ENCODE data around the gene STK4. TPM values are rescaled to one million over a fixed set of nuclear protein-coding genes. Genes with fewer than 3 reads are reported as not detected.
"Not testable (repeated sequence)": the region's sequence is repeated elsewhere in the genome, so short reads cannot be mapped to it uniquely, and the experiment has no call there.

STK4 gene
- polyA plus RNA-seq, 1 donor from 2014 or later: 14.0 TPM

- no peak overlapping the region for H3K9ac ChIP-seq (ENCODE audit: low read length)
- H3K36me3 ChIP-seq (ENCODE audit: insufficient read depth, low read length): no peaks in the 10 kb centered on the region
- H3F3A ChIP-seq (ENCODE audit: insufficient read depth, low read length, poor library complexity, severe bottlenecking): no peaks in the 10 kb centered on the region
- no peak overlapping the region for H2AFZ ChIP-seq (ENCODE audit: low read depth, low read length)
- no peaks in the 10 kb centered on the region for H3K9me3 ChIP-seq (ENCODE audit: low read length)
- no peak overlapping the region for H3K4me3 ChIP-seq (ENCODE audit: low read length)
- no peaks in the 10 kb centered on the region for H4K20me1 ChIP-seq (ENCODE audit: insufficient read depth)
- TF ChIP-seq EP300 (conservative IDR thresholded peaks at IDR 0.05; ENCODE audit: poor library complexity, severe bottlenecking) (no peak), MXI1 (conservative IDR thresholded peaks at IDR 0.05; ENCODE audit: poor library complexity, severe bottlenecking) (no peak), POLR2AphosphoS5 (IDR thresholded peaks at IDR 0.05) (no peak), RAD21 (conservative IDR thresholded peaks at IDR 0.05) (no peak), TAF1 (IDR thresholded peaks at IDR 0.05; ENCODE audit: low read depth) (no peak), SMC3 (conservative IDR thresholded peaks at IDR 0.05; ENCODE audit: poor library complexity) (no peak)
- TF ChIP-seq, protein P1, sequence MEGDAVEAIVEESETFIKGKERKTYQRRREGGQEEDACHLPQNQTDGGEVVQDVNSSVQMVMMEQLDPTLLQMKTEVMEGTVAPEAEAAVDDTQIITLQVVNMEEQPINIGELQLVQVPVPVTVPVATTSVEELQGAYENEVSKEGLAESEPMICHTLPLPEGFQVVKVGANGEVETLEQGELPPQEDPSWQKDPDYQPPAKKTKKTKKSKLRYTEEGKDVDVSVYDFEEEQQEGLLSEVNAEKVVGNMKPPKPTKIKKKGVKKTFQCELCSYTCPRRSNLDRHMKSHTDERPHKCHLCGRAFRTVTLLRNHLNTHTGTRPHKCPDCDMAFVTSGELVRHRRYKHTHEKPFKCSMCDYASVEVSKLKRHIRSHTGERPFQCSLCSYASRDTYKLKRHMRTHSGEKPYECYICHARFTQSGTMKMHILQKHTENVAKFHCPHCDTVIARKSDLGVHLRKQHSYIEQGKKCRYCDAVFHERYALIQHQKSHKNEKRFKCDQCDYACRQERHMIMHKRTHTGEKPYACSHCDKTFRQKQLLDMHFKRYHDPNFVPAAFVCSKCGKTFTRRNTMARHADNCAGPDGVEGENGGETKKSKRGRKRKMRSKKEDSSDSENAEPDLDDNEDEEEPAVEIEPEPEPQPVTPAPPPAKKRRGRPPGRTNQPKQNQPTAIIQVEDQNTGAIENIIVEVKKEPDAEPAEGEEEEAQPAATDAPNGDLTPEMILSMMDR (IDR thresholded peaks at IDR 0.05; ENCODE audit: poor library complexity, severe bottlenecking): no peak
- H3K27ac ChIP-seq (ENCODE audit: low read length): no peak overlapping the region
- no peak overlapping the region for H3K4me2 ChIP-seq (ENCODE audit: low read length)
- H3K27me3 ChIP-seq (ENCODE audit: insufficient read depth, low read depth, low read length): no peaks in the 10 kb centered on the region
- H3K79me2 ChIP-seq (replicated peaks; ENCODE audit: insufficient read depth, low read length): no peaks in the 10 kb centered on the region
- no peaks in the 10 kb centered on the region for H3K9me2 ChIP-seq (ENCODE audit: insufficient read depth, low read length)
Measured at GRCh38 chr20:45061244-45061643, 94.9 kb downstream of the STK4 start.

DNA sequence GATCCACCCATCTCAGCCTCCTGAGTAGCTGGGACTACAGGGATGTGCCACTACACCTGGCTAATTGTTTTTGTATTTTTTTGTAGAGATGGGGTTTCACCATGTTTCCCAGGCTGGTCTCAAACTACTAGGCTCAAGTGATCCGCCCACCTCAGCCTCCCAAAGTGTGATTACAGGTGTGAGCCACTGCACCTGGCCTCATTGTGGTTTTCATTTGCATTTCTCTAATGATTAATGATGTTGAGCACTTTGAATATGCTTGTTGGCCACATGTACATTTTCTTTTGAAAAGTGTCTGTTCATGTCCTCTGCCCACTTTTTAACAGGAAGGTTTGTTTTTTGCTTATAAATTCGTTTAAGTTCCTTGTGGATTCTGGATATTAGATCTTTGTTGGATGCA is 96.8 kb downstream of the STK4 start:
- not testable (repeated sequence) for H4K20me1 ChIP-seq (ENCODE audit: insufficient read depth); H3K4me2 ChIP-seq (ENCODE audit: low read length); H3K27ac ChIP-seq (ENCODE audit: low read length); H3K9me2 ChIP-seq (ENCODE audit: insufficient read depth, low read length); H3K9ac ChIP-seq (ENCODE audit: low read length); H3K4me3 ChIP-seq (ENCODE audit: low read length); H3K9me3 ChIP-seq (ENCODE audit: low read length); H3K36me3 ChIP-seq (ENCODE audit: insufficient read depth, low read length); H2AFZ ChIP-seq (ENCODE audit: low read depth, low read length); H3K27me3 ChIP-seq (ENCODE audit: insufficient read depth, low read depth, low read length); H3F3A ChIP-seq (ENCODE audit: insufficient read depth, low read length, poor library complexity, severe bottlenecking); H3K79me2 ChIP-seq (replicated peaks; ENCODE audit: insufficient read depth, low read length)

GRCh38 chr20:45064812-45065211 is 98.5 kb downstream of the STK4 start:
- H3K36me3 ChIP-seq (ENCODE audit: insufficient read depth, low read length): no peaks in the 10 kb centered on the region
- no peak overlapping the region for H3K4me2 ChIP-seq (ENCODE audit: low read length)
- no peak overlapping the region for H2AFZ ChIP-seq (ENCODE audit: low read depth, low read length)
- H3K9ac ChIP-seq (ENCODE audit: low read length): no peak overlapping the region
- no peaks in the 10 kb centered on the region for H3K9me3 ChIP-seq (ENCODE audit: low read length)
- no peaks in the 10 kb centered on the region for H4K20me1 ChIP-seq (ENCODE audit: insufficient read depth)
- H3K9me2 ChIP-seq (ENCODE audit: insufficient read depth, low read length): no peaks in the 10 kb centered on the region
- no peak for TF ChIP-seq SMC3 (conservative IDR thresholded peaks at IDR 0.05; ENCODE audit: poor library complexity)
- no peak for TF ChIP-seq EP300 (conservative IDR thresholded peaks at IDR 0.05; ENCODE audit: poor library complexity, severe bottlenecking)
- no peak for TF ChIP-seq EZH2 (IDR thresholded peaks at IDR 0.05; ENCODE audit: borderline replicate concordance, insufficient read depth, low read length, poor library complexity, severe bottlenecking)
- TF ChIP-seq POLR2AphosphoS5 (IDR thresholded peaks at IDR 0.05): no peak
- TF ChIP-seq, protein P2, sequence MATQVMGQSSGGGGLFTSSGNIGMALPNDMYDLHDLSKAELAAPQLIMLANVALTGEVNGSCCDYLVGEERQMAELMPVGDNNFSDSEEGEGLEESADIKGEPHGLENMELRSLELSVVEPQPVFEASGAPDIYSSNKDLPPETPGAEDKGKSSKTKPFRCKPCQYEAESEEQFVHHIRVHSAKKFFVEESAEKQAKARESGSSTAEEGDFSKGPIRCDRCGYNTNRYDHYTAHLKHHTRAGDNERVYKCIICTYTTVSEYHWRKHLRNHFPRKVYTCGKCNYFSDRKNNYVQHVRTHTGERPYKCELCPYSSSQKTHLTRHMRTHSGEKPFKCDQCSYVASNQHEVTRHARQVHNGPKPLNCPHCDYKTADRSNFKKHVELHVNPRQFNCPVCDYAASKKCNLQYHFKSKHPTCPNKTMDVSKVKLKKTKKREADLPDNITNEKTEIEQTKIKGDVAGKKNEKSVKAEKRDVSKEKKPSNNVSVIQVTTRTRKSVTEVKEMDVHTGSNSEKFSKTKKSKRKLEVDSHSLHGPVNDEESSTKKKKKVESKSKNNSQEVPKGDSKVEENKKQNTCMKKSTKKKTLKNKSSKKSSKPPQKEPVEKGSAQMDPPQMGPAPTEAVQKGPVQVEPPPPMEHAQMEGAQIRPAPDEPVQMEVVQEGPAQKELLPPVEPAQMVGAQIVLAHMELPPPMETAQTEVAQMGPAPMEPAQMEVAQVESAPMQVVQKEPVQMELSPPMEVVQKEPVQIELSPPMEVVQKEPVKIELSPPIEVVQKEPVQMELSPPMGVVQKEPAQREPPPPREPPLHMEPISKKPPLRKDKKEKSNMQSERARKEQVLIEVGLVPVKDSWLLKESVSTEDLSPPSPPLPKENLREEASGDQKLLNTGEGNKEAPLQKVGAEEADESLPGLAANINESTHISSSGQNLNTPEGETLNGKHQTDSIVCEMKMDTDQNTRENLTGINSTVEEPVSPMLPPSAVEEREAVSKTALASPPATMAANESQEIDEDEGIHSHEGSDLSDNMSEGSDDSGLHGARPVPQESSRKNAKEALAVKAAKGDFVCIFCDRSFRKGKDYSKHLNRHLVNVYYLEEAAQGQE (IDR thresholded peaks at IDR 0.05; ENCODE audit: borderline replicate concordance): no peak
- no peak for TF ChIP-seq TAF1 (IDR thresholded peaks at IDR 0.05; ENCODE audit: low read depth)
- TF ChIP-seq RAD21 (conservative IDR thresholded peaks at IDR 0.05): no peak
- TF ChIP-seq, protein P1 (IDR thresholded peaks at IDR 0.05; ENCODE audit: poor library complexity, severe bottlenecking): no peak
- no peak for TF ChIP-seq MXI1 (conservative IDR thresholded peaks at IDR 0.05; ENCODE audit: poor library complexity, severe bottlenecking)
- no peak overlapping the region for H3K4me3 ChIP-seq (ENCODE audit: low read length)
- H3F3A ChIP-seq (ENCODE audit: insufficient read depth, low read length, poor library complexity, severe bottlenecking): no peaks in the 10 kb centered on the region
- no peaks in the 10 kb centered on the region for H3K79me2 ChIP-seq (replicated peaks; ENCODE audit: insufficient read depth, low read length)
- no peaks in the 10 kb centered on the region for H3K27me3 ChIP-seq (ENCODE audit: insufficient read depth, low read depth, low read length)
- no peak overlapping the region for H3K27ac ChIP-seq (ENCODE audit: low read length)
